Brain microvascular endothelial cell (primary cell): Measurements from ENCODE around the gene GLS.
"Not testable (repeated sequence)": the region's sequence is repeated elsewhere in the genome, so short reads cannot be mapped to it uniquely, and the experiment has no call there.

Source experiments
- DNase-seq: peaks from one replicate; pipeline ENCODE4 v3.0.0-alpha.2; 2020
- H3K27ac ChIP-seq: fragments of 250-450 bp; sonication (Bioruptor Pico); 2 replicates; pipeline ENCODE4 v1.5.1; 2020; ENCODE audit warnings: mild to moderate bottlenecking, moderate library complexity
- H3K27me3 ChIP-seq: fragments of 250-450 bp; sonication (Bioruptor Pico); replicated peaks from 2 replicates; pipeline ENCODE4 v1.5.1; 2020; ENCODE audit warnings: mild to moderate bottlenecking
- H3K36me3 ChIP-seq: fragments of 250-450 bp; sonication (Bioruptor Pico); replicated peaks from 2 replicates; pipeline ENCODE4 v1.5.1; 2020; ENCODE audit warnings: mild to moderate bottlenecking
- H3K4me3 ChIP-seq: 2 replicates; pipeline ENCODE4 v1.5.1; 2011; ENCODE audit warnings: low read depth, mild to moderate bottlenecking, control low read depth, low read length, moderate library complexity
- in situ Hi-C: cut with HindIII; loops from 2 replicates; pipeline ENCODE4 v1.10.0; 2017; ENCODE audit warnings: low sequenced_read_pairs, low pct_ligation_motif_present
- TF ChIP-seq, protein P1 (sequence below): IDR thresholded peaks from 2 replicates; pipeline ENCODE4 v1.5.1; 2011; ENCODE audit warnings: low read depth, mild to moderate bottlenecking, moderate library complexity, low read length, control low read depth, inconsistent platforms; ENCODE audit errors: missing control alignments

Gene GLS

GRCh38 chr2:190849774-190850173, 30.8 kb upstream of the GLS start:
- Histone ChIP-seq H3K36me3 (no peaks in the 10 kb centered on the region), H3K4me3 (no peak overlapping the region), H3K27ac (no peak overlapping the region), H3K27me3 (no peaks in the 10 kb centered on the region)
- in situ Hi-C loops: no loop called here
- DNase-seq: peak; percentile 68
- TF ChIP-seq, protein P1, sequence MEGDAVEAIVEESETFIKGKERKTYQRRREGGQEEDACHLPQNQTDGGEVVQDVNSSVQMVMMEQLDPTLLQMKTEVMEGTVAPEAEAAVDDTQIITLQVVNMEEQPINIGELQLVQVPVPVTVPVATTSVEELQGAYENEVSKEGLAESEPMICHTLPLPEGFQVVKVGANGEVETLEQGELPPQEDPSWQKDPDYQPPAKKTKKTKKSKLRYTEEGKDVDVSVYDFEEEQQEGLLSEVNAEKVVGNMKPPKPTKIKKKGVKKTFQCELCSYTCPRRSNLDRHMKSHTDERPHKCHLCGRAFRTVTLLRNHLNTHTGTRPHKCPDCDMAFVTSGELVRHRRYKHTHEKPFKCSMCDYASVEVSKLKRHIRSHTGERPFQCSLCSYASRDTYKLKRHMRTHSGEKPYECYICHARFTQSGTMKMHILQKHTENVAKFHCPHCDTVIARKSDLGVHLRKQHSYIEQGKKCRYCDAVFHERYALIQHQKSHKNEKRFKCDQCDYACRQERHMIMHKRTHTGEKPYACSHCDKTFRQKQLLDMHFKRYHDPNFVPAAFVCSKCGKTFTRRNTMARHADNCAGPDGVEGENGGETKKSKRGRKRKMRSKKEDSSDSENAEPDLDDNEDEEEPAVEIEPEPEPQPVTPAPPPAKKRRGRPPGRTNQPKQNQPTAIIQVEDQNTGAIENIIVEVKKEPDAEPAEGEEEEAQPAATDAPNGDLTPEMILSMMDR: no peak

DNA sequence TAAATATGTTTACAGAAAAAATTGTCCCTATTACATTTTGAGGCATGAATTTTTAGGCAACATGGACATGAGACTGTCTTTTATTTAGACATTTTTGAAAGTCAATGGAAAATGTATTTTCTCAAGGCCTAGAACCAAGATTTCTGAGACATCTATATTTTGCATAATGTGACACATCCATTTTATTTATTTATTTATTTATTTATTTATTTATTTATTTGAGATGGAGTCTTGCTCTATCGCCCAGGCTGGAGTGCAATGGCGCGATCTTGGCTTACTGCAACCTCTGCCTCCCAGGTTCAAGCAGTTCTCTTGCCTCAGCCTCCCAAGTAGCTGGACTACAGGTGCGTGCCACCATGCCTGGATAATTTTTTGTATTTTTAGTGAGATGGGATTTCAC, 27.6 kb upstream of the GLS start:
- H3K27me3 ChIP-seq, H3K27ac ChIP-seq, H3K36me3 ChIP-seq, in situ Hi-C loops, H3K4me3 ChIP-seq, DNase-seq: not testable (repeated sequence)

GRCh38 chr2:190853531-190854383, 26.9 kb upstream of the GLS start:
- no peaks in the 10 kb centered on the region for H3K27me3 ChIP-seq
- no peak overlapping the region for H3K27ac ChIP-seq
- in situ Hi-C loops: no loop called here
- no peak for DNase-seq
- H3K4me3 ChIP-seq: no peak overlapping the region
- H3K36me3 ChIP-seq: no peaks in the 10 kb centered on the region
- TF ChIP-seq, protein P1: no peak

GRCh38 chr2:190854726-190855125, 25.9 kb upstream of the GLS start:
- Histone ChIP-seq H3K4me3 (no peak overlapping the region), H3K36me3 (no peaks in the 10 kb centered on the region), H3K27ac (no peak overlapping the region), H3K27me3 (no peaks in the 10 kb centered on the region)
- in situ Hi-C loops: no loop called here
- DNase-seq: no peak
- TF ChIP-seq, protein P1: no peak

GRCh38 chr2:190855245-190855644, 25.4 kb upstream of the GLS start:
- no peak for DNase-seq
- in situ Hi-C loops: no loop called here
- no peaks in the 10 kb centered on the region for H3K36me3 ChIP-seq
- H3K27me3 ChIP-seq: no peaks in the 10 kb centered on the region
- TF ChIP-seq, protein P1: no peak
- no peak overlapping the region for H3K27ac ChIP-seq
- H3K4me3 ChIP-seq: no peak overlapping the region

DNA sequence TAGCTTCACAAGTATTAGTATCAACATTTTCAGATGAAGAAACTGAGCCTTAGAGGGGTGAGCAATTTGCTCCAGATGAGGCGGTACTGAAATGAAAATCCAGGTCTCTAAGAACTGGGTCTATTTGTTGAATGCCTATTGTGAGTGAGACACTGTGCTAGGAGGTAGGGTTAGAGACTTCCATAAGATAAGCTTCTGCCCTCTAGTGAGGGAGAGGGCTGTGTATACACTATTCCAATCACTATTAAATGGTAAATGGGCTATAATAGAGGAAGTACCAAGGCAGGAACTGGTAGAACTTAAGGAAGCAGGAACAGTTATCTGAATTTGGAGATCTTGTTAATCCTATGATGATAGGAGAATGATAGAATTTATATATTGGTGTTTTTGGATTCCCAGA, 23.6 kb upstream of the GLS start:
- in situ Hi-C loops: no loop called here
- H3K27me3 ChIP-seq: no peaks in the 10 kb centered on the region
- TF ChIP-seq, protein P1: no peak
- H3K36me3 ChIP-seq: no peaks in the 10 kb centered on the region
- H3K27ac ChIP-seq: no peak overlapping the region
- DNase-seq: no peak
- H3K4me3 ChIP-seq: no peak overlapping the region
